H1 (cell line): Measurements from ENCODE around the gene WASL.

Source experiments
- CREB1 ChIP-seq: IDR thresholded peaks from 2 replicates; pipeline ENCODE4 v1.6.1; 2012; ENCODE audit warnings: inconsistent platforms
- SIN3A ChIP-seq, 2 experiments: IDR thresholded peaks in 1 of 2; conservative IDR thresholded peaks in 1 of 2; 2 replicates each; pipeline ENCODE4 v1.6.1; 2011 to 2012; ENCODE audit warnings: low read length in 2 of 2, improper control_type of control experiment in 1 of 2, low read depth in 1 of 2, mild to moderate bottlenecking in 1 of 2

DNA sequence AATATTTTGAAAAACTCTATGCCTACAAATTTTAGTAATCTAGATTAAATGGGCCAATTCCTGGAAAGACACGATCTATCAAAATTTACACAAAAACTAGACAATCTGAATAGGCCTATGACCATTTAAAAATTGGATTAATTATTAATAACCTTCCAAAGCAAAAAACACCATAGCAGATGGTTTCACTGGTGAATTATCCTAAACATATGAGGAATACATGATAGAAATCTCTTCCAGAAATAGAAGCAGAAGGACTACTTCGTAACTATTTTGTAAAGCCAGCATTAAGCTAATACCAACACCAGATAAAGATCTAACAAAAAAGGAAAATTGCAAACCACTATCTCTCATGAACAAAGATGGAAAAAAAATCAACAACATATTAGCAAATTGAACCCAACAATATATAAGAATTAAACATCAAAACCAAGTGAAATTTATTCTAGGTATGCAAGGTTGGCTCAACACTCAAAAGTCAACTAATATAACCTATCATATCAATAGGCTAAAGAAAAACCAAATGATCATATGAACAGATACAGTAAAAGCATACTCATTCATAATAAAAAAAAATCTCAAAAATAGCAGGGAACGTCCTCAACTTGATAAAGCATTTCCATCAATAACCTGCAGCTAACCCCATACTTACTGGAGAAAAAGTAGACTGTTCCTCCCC lies 16.3 kb downstream of the WASL start:
- no peak for TF ChIP-seq SIN3A (conservative IDR thresholded peaks at IDR 0.05 in 1 of 2, IDR thresholded peaks at IDR 0.05 in 1 of 2; ENCODE audit: low read depth in 1 of 2, low read length in 2 of 2)
- TF ChIP-seq CREB1 = no peak
